SK-N-SH treated with all-trans-retinoic acid at 6 μM for 48 hours (cell line): ENCODE measurements around the gene CTNS.

Source experiments
- ARNTL ChIP-seq: fragments of 450-650 bp; formaldehyde crosslinking; IDR thresholded peaks from 2 replicates; pipeline ENCODE4 v1.5.0; 2020; ENCODE audit warnings: low read depth, mild to moderate bottlenecking, moderate library complexity, borderline replicate concordance
- CREB5 ChIP-seq: fragments of 250-450 bp; sonication (Bioruptor Pico); IDR thresholded peaks from 2 replicates; pipeline ENCODE4 v1.5.1; 2020; ENCODE audit warnings: low read depth, mild to moderate bottlenecking, moderate library complexity
- ISL1 ChIP-seq: fragments of 250-450 bp; sonication (Bioruptor Pico); IDR thresholded peaks from 2 replicates; pipeline ENCODE4 v2.1.2; 2022; ENCODE audit warnings: mild to moderate bottlenecking, moderate library complexity
- PATZ1 ChIP-seq: fragments of 250-450 bp; sonication (Bioruptor Pico); IDR thresholded peaks from 2 replicates; pipeline ENCODE4 v1.8.0; 2020; ENCODE audit warnings: mild to moderate bottlenecking, moderate library complexity, borderline replicate concordance
- POU6F1 ChIP-seq: fragments of 250-450 bp; sonication (Bioruptor Pico); IDR thresholded peaks from 2 replicates; pipeline ENCODE4 v1.8.0; 2021; ENCODE audit warnings: low read depth, mild to moderate bottlenecking, moderate library complexity, borderline replicate concordance
- RARB ChIP-seq: fragments of 250-450 bp; sonication (Bioruptor Pico); IDR thresholded peaks from 2 replicates; pipeline ENCODE4 v1.8.0; 2021; ENCODE audit warnings: mild to moderate bottlenecking, moderate library complexity
- TOX ChIP-seq: fragments of 250-450 bp; sonication (Bioruptor Pico); IDR thresholded peaks from 2 replicates; pipeline ENCODE4 v1.8.0; 2021; ENCODE audit warnings: mild to moderate bottlenecking, moderate library complexity, borderline replicate concordance
- TSHZ2 ChIP-seq: fragments of 250-450 bp; sonication (Bioruptor Pico); IDR thresholded peaks from 2 replicates; pipeline ENCODE4 v1.5.0; 2020; ENCODE audit warnings: mild to moderate bottlenecking, moderate library complexity
- ZC3H10 ChIP-seq: fragments of 250-450 bp; sonication (Bioruptor Pico); IDR thresholded peaks from 2 replicates; pipeline ENCODE4 v1.5.1; 2021; ENCODE audit warnings: mild to moderate bottlenecking, moderate library complexity
- ZFP3 ChIP-seq: fragments of 250-450 bp; sonication (Bioruptor Pico); IDR thresholded peaks from 2 replicates; pipeline ENCODE4 v1.5.0; 2020; ENCODE audit warnings: mild to moderate bottlenecking, moderate library complexity
- ZFP30 ChIP-seq: fragments of 450-650 bp; formaldehyde crosslinking; IDR thresholded peaks from 2 replicates; pipeline ENCODE4 v1.5.0; 2022; ENCODE audit warnings: mild to moderate bottlenecking, moderate library complexity
- ZNF8 ChIP-seq: fragments of 450-650 bp; formaldehyde crosslinking; IDR thresholded peaks from 2 replicates; pipeline ENCODE4 v1.5.0; 2020; ENCODE audit warnings: mild to moderate bottlenecking, moderate library complexity

GRCh38 chr17:3643889-3644349 is 7.4 kb downstream of the CTNS start:
- TF ChIP-seq CREB5 (no peak), ZFP30 (no peak), ARNTL (no peak), RARB (no peak), PATZ1 (CRISPR knock-in tag) (no peak), TOX (CRISPR knock-in tag) (no peak), ZFP3 (CRISPR knock-in tag) (no peak), ZC3H10 (CRISPR knock-in tag) (no peak), POU6F1 (CRISPR knock-in tag) (no peak), ISL1 (CRISPR knock-in tag) (no peak), TSHZ2 (CRISPR knock-in tag) (no peak), ZNF8 (no peak)
